Keratinocyte (primary cell): ENCODE measurements around the gene CMC1. TPM values are rescaled to one million over a fixed set of nuclear protein-coding genes. Genes with fewer than 3 reads are reported as not detected.

Experiments used
- DNase-seq: peaks from one replicate; pipeline ENCODE4 v3.0.0-alpha.2; 2011; ENCODE audit warnings: low read depth, missing footprints, low spot score
- FAIRE-seq: peaks from 2 replicates; lab custom pipeline; 2011; peaks lifted over from hg19 to GRCh38; lab: Jason Lieb, UNC
- H2AFZ ChIP-seq: 2 replicates; pipeline ENCODE4 v1.6.0; 2012; ENCODE audit warnings: low read length, control low read depth, inconsistent platforms; ENCODE audit not compliant: control insufficient read depth
- H3K27ac ChIP-seq: 2 replicates; pipeline ENCODE4 v1.5.1; 2011; ENCODE audit warnings: low read length; ENCODE audit not compliant: control insufficient read depth, insufficient read depth
- H3K27me3 ChIP-seq: 3 replicates; pipeline ENCODE4 v1.6.0; 2011; ENCODE audit warnings: low read length; ENCODE audit not compliant: control insufficient read depth, insufficient read depth; ENCODE audit errors: extremely low read depth
- H3K36me3 ChIP-seq, 2 experiments: 2 replicates in 1 of 2; 3 replicates in 1 of 2; pipeline ENCODE4 v1.5.1; 2011; ENCODE audit warnings: low read length in 2 of 2, mild to moderate bottlenecking in 1 of 2; ENCODE audit not compliant: control insufficient read depth in 2 of 2, insufficient read depth in 2 of 2; ENCODE audit errors: extremely low read depth in 1 of 2
- H3K4me1 ChIP-seq: 3 replicates; pipeline ENCODE4 v1.5.1; 2011; ENCODE audit warnings: low read length; ENCODE audit not compliant: control insufficient read depth, insufficient read depth; ENCODE audit errors: extremely low read depth
- H3K4me2 ChIP-seq: 3 replicates; pipeline ENCODE4 v1.6.0; 2011; ENCODE audit warnings: low read depth, low read length; ENCODE audit not compliant: control insufficient read depth, insufficient read depth; ENCODE audit errors: extremely low read depth
- H3K4me3 ChIP-seq, 3 experiments: fragments of 200-600 bp in 1 of 3; sonication (generic) in 1 of 3; 2 replicates in 2 of 3; 3 replicates in 1 of 3; pipeline ENCODE4 v1.5.1; 2011 to 2016; ENCODE audit warnings: low read length in 3 of 3, mild to moderate bottlenecking in 3 of 3, control low read depth in 2 of 3, inconsistent platforms in 1 of 3, low read depth in 1 of 3, mixed read lengths in 1 of 3, mixed run types in 1 of 3, moderate library complexity in 1 of 3; ENCODE audit not compliant: control insufficient read depth in 2 of 3, insufficient read depth in 2 of 3; ENCODE audit errors: extremely low read depth in 1 of 3
- H3K79me2 ChIP-seq: 2 replicates; pipeline ENCODE4 v1.6.0; 2012; ENCODE audit warnings: low read length; ENCODE audit not compliant: control insufficient read depth, insufficient read depth
- H3K9ac ChIP-seq: 3 replicates; pipeline ENCODE4 v1.6.0; 2011; ENCODE audit warnings: low read length; ENCODE audit not compliant: control insufficient read depth, insufficient read depth; ENCODE audit errors: extremely low read depth
- H3K9me1 ChIP-seq: 3 replicates; pipeline ENCODE4 v1.6.0; 2011; ENCODE audit warnings: low read length; ENCODE audit not compliant: control insufficient read depth, insufficient read depth; ENCODE audit errors: extremely low read depth
- H3K9me3 ChIP-seq: 2 replicates; pipeline ENCODE4 v1.5.1; 2012; ENCODE audit warnings: low read depth, low read length; ENCODE audit not compliant: control insufficient read depth
- H4K20me1 ChIP-seq: 3 replicates; pipeline ENCODE4 v1.6.0; 2011; ENCODE audit warnings: low read length; ENCODE audit not compliant: control insufficient read depth, insufficient read depth; ENCODE audit errors: extremely low read depth
- EZH2 ChIP-seq: IDR thresholded peaks from one replicate; pipeline ENCODE4 v1.6.1; 2012; ENCODE audit warnings: inconsistent platforms, mild to moderate bottlenecking, low read length, moderate library complexity
- dilution Hi-C: fragments of 300-500 bp; cut with MboI; formaldehyde crosslinking; loops from one replicate; pipeline ENCODE4 v1.7.0; 2020; ENCODE audit warnings: low sequenced_read_pairs; ENCODE audit not compliant: extremely low pct_ligation_motif_present
- polyA plus RNA-seq, 5 experiments: library from polyadenylated mRNA; depleted of rRNA in 3 of 5; stranded (reverse) in 3 of 5; stranded (forward) in 1 of 5; unstranded in 1 of 5; fragments of >200 nt; gene quantifications; 1 replicate in 1 of 5; 2 replicates in 3 of 5; 3 replicates in 1 of 5; pipeline versions ENCODE4 v1.2.1 to v1.2.3, GENCODE V29; 2011 to 2012; ENCODE audit warnings: missing spikeins in 2 of 5, low read depth in 1 of 5, low replicate concordance in 1 of 5
- TF ChIP-seq, protein P1 (sequence below), 3 experiments: IDR thresholded peaks in 1 of 3; conservative IDR thresholded peaks in 1 of 3; optimal IDR thresholded peaks in 1 of 3; 2 replicates in 2 of 3; 3 replicates in 1 of 3; pipeline versions ENCODE3 to v1.5.1; 2011; ENCODE audit warnings: low read length in 3 of 3, mild to moderate bottlenecking in 3 of 3, moderate library complexity in 2 of 3, control low read depth in 1 of 3, inconsistent platforms in 1 of 3; ENCODE audit not compliant: insufficient read depth in 2 of 3; ENCODE audit errors: extremely low read depth in 1 of 3

The CMC1 gene
- polyA plus RNA-seq, 1 donor (not counting 4 experiments of a cell fraction or from before 2014, with no cell fraction given) = 23.9 TPM

DNA sequence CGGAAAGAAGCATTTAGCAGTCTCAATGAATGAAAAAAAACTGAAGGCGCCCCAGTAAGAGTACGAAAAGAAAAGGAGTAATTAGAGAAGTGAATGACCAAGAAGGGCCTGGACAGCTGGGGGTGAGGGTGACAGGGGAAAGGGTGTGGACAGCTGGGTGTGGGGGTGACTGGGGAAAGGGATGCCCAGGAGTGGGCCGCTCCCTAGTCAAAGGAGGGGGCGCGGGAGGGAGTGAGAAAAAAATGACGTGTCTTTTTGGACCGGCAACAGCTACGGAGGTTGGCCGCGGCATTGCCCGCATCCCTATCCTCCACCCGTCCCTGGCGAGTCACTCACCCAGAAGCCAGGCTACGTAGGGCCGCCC, 106.8 kb downstream of the CMC1 start:
- peak overlapping the region; percentile 62 to 94 (median 91) for H3K4me3 ChIP-seq
- no peaks in the 10 kb centered on the region for H4K20me1 ChIP-seq
- no peaks in the 10 kb centered on the region for H3K9me3 ChIP-seq
- H3K4me2 ChIP-seq = peak overlapping the region; percentile 91
- TF ChIP-seq, protein P1, sequence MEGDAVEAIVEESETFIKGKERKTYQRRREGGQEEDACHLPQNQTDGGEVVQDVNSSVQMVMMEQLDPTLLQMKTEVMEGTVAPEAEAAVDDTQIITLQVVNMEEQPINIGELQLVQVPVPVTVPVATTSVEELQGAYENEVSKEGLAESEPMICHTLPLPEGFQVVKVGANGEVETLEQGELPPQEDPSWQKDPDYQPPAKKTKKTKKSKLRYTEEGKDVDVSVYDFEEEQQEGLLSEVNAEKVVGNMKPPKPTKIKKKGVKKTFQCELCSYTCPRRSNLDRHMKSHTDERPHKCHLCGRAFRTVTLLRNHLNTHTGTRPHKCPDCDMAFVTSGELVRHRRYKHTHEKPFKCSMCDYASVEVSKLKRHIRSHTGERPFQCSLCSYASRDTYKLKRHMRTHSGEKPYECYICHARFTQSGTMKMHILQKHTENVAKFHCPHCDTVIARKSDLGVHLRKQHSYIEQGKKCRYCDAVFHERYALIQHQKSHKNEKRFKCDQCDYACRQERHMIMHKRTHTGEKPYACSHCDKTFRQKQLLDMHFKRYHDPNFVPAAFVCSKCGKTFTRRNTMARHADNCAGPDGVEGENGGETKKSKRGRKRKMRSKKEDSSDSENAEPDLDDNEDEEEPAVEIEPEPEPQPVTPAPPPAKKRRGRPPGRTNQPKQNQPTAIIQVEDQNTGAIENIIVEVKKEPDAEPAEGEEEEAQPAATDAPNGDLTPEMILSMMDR (optimal IDR thresholded peaks at IDR 0.05 in 1 of 3, IDR thresholded peaks at IDR 0.05 in 1 of 3, conservative IDR thresholded peaks at IDR 0.05 in 1 of 3; ENCODE audit: extremely low read depth in 1 of 3, insufficient read depth in 2 of 3, low read length in 3 of 3) = no peak
- no peak for TF ChIP-seq EZH2
- peaks cover 46% of the 10 kb centered on the region for H3K79me2 ChIP-seq
- peak overlapping the region; percentile 88 for H2AFZ ChIP-seq
- no peaks in the 10 kb centered on the region for H3K36me3 ChIP-seq
- H3K4me1 ChIP-seq = peaks cover 19% of the 10 kb centered on the region
- peak overlapping the region; percentile 98 for H3K27ac ChIP-seq
- H3K27me3 ChIP-seq = no peaks in the 10 kb centered on the region
- H3K9me1 ChIP-seq = no peaks in the 10 kb centered on the region
- no peak for FAIRE-seq
- no peak for DNase-seq
- H3K9ac ChIP-seq = peak overlapping the region; percentile 94
- dilution Hi-C loops = no loop called here

- no peaks in the 10 kb centered on the region for H3K36me3 ChIP-seq
- no peaks in the 10 kb centered on the region for H4K20me1 ChIP-seq
- no peaks in the 10 kb centered on the region for H3K9me1 ChIP-seq
- peaks cover 40% of the 10 kb centered on the region for H3K79me2 ChIP-seq
- H3K27ac ChIP-seq = peak within 1 kb of the TSS; percentile 98
- FAIRE-seq (peak; percentile 41), DNase-seq (peak; percentile 53)
- TF ChIP-seq EZH2 = no peak
- TF ChIP-seq, protein P1 (optimal IDR thresholded peaks at IDR 0.05 in 1 of 3, IDR thresholded peaks at IDR 0.05 in 1 of 3, conservative IDR thresholded peaks at IDR 0.05 in 1 of 3; ENCODE audit: extremely low read depth in 1 of 3, insufficient read depth in 2 of 3, low read length in 3 of 3) = peak in 2 of 3 experiments; percentile 16 to 19
- peaks cover 14% of the 10 kb centered on the region for H3K4me1 ChIP-seq
- H2AFZ ChIP-seq = peak within 1 kb of the TSS; percentile 95
- H3K9me3 ChIP-seq = no peaks in the 10 kb centered on the region
- dilution Hi-C loops = no loop called here
- peak within 1 kb of the TSS; percentile 94 for H3K9ac ChIP-seq
- H3K4me3 ChIP-seq = peak within 1 kb of the TSS; percentile 62 to 94 (median 91)
- no peaks in the 10 kb centered on the region for H3K27me3 ChIP-seq
- peak within 1 kb of the TSS; percentile 91 for H3K4me2 ChIP-seq
Measured at GRCh38 chr3:28348629-28349468, 107.4 kb downstream of the CMC1 start, which contains the start of the genes AZI2 and ZCWPW2. Gene AZI2 (minus strand): TSS chr3:28348824. CDS start chr3:28340617, 8,207 bp downstream. Gene ZCWPW2 (plus strand): TSS chr3:28348721. CDS start chr3:28413069, 64,348 bp downstream.
